ENCODE results near the gene PDLIM5.

DNA sequence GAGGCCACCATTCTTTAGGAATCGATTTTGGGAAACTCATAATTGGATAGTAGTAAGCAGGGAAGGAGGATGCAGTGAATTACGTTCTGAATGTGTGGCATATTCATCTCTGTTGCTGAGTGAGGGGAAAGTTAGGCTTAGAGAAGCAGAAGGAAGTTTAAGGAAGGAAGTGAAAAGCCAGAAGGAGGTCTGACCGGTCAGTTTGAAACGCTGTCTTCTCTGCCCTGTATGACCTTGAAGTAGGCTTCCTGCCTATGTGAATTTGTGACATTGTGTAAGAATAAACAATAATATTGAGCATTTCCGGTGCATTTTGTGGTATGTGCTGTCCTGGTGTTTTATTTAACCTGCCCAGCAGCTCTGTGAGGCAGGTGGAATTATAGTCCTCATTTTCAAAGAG, 67.3 kb downstream of the PDLIM5 start:
- TF ChIP-seq, protein P1, sequence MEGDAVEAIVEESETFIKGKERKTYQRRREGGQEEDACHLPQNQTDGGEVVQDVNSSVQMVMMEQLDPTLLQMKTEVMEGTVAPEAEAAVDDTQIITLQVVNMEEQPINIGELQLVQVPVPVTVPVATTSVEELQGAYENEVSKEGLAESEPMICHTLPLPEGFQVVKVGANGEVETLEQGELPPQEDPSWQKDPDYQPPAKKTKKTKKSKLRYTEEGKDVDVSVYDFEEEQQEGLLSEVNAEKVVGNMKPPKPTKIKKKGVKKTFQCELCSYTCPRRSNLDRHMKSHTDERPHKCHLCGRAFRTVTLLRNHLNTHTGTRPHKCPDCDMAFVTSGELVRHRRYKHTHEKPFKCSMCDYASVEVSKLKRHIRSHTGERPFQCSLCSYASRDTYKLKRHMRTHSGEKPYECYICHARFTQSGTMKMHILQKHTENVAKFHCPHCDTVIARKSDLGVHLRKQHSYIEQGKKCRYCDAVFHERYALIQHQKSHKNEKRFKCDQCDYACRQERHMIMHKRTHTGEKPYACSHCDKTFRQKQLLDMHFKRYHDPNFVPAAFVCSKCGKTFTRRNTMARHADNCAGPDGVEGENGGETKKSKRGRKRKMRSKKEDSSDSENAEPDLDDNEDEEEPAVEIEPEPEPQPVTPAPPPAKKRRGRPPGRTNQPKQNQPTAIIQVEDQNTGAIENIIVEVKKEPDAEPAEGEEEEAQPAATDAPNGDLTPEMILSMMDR (IDR thresholded peaks at IDR 0.05), result no peak
- TF ChIP-seq POLR2A (IDR thresholded peaks at IDR 0.05), result no peak
- no peak for TF ChIP-seq POLR2AphosphoS5 (IDR thresholded peaks at IDR 0.05)
- TF ChIP-seq EP300 (IDR thresholded peaks at IDR 0.05), result no peak

Measured in suprapubic skin (tissue), 4 donors.